Measurements from ENCODE around the gene HP1BP3. TPM values are rescaled to one million over a fixed set of nuclear protein-coding genes. Genes with fewer than 3 reads are reported as not detected.
"Not testable (repeated sequence)": the region's sequence is repeated elsewhere in the genome, so short reads cannot be mapped to it uniquely, and the experiment has no call there.

The HP1BP3 gene, protein sequence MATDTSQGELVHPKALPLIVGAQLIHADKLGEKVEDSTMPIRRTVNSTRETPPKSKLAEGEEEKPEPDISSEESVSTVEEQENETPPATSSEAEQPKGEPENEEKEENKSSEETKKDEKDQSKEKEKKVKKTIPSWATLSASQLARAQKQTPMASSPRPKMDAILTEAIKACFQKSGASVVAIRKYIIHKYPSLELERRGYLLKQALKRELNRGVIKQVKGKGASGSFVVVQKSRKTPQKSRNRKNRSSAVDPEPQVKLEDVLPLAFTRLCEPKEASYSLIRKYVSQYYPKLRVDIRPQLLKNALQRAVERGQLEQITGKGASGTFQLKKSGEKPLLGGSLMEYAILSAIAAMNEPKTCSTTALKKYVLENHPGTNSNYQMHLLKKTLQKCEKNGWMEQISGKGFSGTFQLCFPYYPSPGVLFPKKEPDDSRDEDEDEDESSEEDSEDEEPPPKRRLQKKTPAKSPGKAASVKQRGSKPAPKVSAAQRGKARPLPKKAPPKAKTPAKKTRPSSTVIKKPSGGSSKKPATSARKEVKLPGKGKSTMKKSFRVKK
- 284 TPM for total RNA-seq

DNA sequence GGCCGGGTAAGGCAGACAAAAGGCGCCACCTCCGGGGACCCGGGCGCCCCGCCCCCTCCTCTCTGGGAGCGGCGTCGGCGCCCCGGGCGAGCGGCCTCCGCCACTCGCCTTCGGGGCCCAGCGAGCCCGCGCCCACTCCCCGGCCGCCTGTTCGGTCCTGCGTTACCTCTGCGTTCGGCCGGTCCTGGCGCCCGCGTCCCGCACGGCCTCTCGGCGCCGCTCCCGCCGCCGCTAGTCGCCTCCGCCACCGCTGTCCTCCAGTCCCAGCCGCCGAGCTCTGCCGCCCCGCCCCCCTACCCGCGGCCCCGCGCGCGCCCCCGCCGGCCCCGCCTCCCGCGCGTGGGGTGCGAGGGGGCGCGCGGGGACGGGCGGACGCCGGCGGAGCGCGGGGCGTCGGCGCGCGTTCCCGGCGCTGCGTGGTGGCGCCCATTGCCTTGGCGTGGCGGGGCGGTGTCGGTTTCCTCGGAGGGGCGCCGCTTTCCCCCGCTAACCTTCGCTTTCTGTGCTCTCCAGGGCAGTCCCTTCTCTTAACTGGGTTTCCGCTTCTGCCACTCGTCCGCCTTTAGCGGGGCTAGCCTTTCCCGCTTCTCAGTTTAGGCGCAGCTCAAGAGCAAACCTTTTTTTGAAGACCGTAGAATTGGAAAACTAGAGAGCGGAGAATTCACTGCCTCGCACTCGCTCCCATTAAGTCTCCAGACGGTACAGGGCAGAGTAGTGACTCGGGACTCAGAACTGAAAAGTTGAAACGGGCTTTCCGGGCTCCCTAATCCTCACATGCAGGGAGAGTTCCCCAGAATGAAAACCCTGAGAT lies at the start of gene HP1BP3:
Gene HP1BP3, minus strand, starts transcription at position 279 of the 811 bp plus-strand sequence. CDS start 6,867 bp downstream, outside the sequence.
- DNase-seq (ENCODE audit: low spot score) (peak; percentile 84), ATAC-seq (peak; percentile 74)
- intact Hi-C loops (cut with DNase I): no loop called here

DNA sequence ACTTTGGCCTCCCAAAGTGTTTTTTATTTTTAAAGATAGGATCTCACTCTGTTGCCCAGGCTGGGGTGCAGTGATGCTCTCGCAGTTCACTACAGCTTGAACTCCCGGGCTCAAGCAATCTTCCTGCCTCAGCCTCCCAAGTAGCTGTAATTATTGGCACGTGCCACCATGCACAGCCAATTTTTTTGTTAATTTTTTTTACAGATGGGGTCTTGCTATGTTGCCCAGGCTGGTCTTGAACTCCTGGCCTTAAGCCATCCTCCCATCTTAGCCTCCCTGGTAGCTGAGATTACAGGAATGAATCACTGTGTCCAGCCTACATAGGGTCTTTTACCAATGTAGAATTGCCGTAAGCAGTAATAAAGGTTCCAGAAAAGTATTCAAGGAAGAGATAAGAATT lies 49.1 kb upstream of the HP1BP3 start:
- intact Hi-C loops (cut with DNase I): no loop called here
- ATAC-seq (no peak), DNase-seq (ENCODE audit: low spot score) (no peak)

GRCh38 chr1:20834780-20835179 lies 47.7 kb upstream of the HP1BP3 start:
- ATAC-seq (no peak), DNase-seq (ENCODE audit: low spot score) (no peak)
- intact Hi-C loops (cut with DNase I): no loop called here

DNA sequence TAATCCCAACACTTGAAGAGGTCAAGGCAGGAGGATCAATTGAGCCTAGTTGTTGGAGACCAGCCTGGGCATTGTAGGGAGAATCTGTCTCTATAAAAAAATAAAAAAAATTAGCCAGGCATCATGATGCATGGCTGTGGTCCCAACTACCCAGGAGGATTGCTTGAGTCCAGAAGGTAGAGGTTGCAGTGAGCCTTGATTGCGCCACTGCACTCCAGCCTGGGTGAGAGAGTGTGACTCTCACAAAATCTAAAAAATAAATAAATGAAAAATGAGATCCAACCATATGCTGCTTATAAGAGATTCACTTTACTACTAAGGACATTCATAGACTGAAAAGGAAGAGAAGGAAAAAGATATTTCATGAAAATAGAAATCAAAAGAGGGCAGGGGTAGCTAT lies 47.1 kb upstream of the HP1BP3 start:
- ATAC-seq: no peak
- intact Hi-C loops (cut with DNase I): no loop called here
- DNase-seq (ENCODE audit: low spot score): no peak

GRCh38 chr1:20830378-20830777 lies 43.3 kb upstream of the HP1BP3 start:
- intact Hi-C loops (cut with DNase I): no loop called here
- no peak for ATAC-seq
- no peak for DNase-seq (ENCODE audit: low spot score)

DNA sequence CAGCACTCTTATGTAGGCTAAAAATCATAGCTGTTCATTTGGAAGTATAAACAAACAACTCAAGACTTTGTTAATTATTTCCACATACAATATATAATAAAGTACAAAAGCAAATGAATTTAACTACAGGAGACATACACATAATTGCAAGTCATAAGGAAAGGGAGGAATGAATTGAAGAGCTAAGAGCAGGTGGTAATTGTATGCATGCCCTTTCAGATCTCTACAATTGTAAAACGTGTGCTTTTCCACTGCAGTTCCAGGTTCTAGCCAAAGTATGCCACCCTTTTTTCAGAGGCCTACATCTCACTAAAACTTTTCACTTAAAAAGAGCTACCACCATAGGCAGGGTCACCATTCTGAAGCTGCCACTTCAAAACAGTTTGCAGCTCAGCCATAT lies 42.8 kb upstream of the HP1BP3 start:
- intact Hi-C loops (cut with DNase I): no loop called here
- ATAC-seq: no peak
- no peak for DNase-seq (ENCODE audit: low spot score)

- DNase-seq (ENCODE audit: low spot score) (no peak), ATAC-seq (no peak)
- intact Hi-C loops (cut with DNase I): no loop called here
Measured at GRCh38 chr1:20829531-20829930, 42.4 kb upstream of the HP1BP3 start.

DNA sequence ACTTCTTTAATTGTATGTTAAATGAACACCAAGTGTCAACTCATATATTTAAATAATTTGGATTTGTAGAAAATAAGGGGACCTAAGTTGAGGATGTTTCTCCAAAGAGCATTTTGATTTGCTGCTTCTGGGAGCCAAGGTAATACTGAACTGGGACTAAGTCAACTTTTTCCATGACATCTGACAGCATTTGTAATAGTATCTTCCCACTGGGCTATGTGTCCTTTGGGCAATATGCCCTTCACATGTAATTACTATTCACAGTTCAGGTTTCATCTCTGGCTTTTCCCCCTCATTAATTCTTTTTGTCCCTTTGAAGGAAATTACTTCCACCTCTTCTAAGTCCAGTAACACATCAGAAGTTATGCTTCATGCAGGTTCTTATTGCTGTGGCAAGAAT lies 36.7 kb upstream of the HP1BP3 start:
- intact Hi-C loops (cut with DNase I): no loop called here
- DNase-seq (ENCODE audit: low spot score): no peak
- no peak for ATAC-seq

GRCh38 chr1:20821466-20821865 lies 34.4 kb upstream of the HP1BP3 start:
- no peak for DNase-seq (ENCODE audit: low spot score)
- intact Hi-C loops (cut with DNase I): no loop called here
- ATAC-seq: no peak

DNA sequence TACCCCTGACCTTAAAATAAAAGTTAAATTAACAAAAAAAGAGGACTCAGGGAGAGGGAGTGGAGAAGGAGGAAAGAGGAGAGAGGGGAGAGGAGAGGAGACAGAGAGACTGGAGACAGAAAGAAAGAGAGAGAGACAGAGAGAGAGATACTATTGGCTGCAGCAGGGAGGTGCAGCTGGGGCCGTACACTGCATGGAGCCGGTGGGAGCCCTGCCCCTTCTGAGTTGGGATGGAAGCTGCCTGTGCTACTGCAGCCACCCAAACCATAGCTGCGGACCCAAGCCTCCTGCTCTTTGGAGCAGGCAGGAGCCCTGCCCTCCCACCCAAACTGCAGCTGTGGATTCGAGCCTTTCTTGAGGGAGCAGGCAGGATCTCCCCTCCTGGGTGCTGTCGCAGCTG lies 32.7 kb upstream of the HP1BP3 start:
- no peak for ATAC-seq
- intact Hi-C loops (cut with DNase I): no loop called here
- no peak for DNase-seq (ENCODE audit: low spot score)

GRCh38 chr1:20814534-20814871 lies 27.4 kb upstream of the HP1BP3 start:
- no peak for ATAC-seq
- no peak for DNase-seq (ENCODE audit: low spot score)
- intact Hi-C loops (cut with DNase I): no loop called here

- ATAC-seq (no peak), DNase-seq (ENCODE audit: low spot score) (no peak)
- intact Hi-C loops (cut with DNase I): no loop called here
Measured at GRCh38 chr1:20811916-20812315, 24.8 kb upstream of the HP1BP3 start.

DNA sequence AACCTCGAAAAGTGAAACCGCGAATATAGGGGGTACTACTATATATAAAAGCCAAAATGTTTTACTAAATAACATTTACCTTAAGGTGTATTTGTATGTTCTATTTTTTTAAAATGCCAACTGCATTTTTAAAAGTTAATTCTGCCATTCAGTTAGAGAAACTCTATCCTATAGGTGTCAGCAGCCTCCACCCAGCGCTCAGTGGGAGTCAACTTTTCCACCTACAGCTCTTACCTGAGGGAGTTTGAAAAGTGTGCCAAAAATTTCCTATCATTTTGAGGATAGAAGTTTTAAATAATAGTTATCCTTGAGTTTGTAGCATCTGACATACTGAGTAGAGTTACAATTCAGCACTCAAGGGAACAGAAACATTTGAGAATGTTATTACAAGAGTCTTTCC lies 6.1 kb upstream of the HP1BP3 start:
- no peak for DNase-seq (ENCODE audit: low spot score)
- no peak for ATAC-seq
- intact Hi-C loops (cut with DNase I): no loop called here

- no peak for ATAC-seq
- intact Hi-C loops (cut with DNase I): no loop called here
- DNase-seq (ENCODE audit: low spot score): no peak
Measured at GRCh38 chr1:20792196-20792595, 5.1 kb upstream of the HP1BP3 start.

DNA sequence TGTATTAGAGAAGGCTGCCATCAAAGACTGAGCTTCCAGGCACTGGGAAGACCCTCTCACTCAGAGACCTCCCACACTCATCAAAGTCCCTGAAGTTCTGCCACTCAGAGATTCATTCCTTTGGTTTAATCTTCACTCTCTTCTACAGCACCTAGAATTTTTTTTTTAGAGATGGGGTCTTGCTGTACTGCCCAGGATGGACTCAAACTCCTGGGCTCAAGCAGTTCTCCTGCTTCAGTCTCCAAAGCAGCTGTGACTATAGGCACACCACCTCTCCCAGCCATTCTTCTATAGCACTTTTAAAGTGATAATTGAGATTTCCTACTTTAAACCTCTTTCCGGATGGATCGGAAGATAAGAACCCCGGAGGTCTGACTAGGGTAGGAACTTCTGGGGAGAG lies 3.7 kb upstream of the HP1BP3 start:
- ATAC-seq (no peak), DNase-seq (ENCODE audit: low spot score) (no peak)
- intact Hi-C loops (cut with DNase I): no loop called here

DNA sequence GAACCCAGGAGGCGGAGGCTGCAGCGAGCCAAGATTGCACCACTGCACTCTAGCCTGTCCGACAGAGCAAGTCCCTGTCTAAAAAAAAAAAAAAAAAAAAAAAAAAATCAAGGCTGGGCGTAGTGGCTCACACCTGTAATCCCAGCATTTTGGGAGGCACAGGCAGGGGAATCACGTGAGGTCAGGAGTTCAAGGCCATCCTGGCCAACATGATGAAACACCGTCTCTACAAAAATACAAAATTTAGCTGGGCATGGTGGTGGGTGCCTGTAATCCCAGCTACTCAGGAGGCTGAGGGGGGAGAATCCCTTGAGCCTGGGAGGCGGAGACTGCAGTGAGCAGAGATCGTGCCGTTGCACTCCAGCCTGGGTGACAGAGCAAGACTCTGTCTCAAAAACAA lies 2.5 kb upstream of the HP1BP3 start:
- intact Hi-C loops (cut with DNase I); ATAC-seq; DNase-seq (ENCODE audit: low spot score): not testable (repeated sequence)

GRCh38 chr1:20787840-20788795 lies 1.0 kb upstream of the HP1BP3 start:
- DNase-seq (ENCODE audit: low spot score) (no peak), ATAC-seq (no peak)
- intact Hi-C loops (cut with DNase I): no loop called here

- peak; percentile 97 for DNase-seq (ENCODE audit: low spot score)
- intact Hi-C loops (cut with DNase I): no loop called here
Measured at GRCh38 chr1:20786253-20787028, 666 bp downstream of the HP1BP3 start.

More at GRCh38 chr1:20786253-20787028, 666 bp downstream of the HP1BP3 start:
- ATAC-seq: peak; percentile 98

Data from sciatic nerve (tissue), 2 donors.